ENCODE measurements around the gene KIF1B. TPM values are rescaled to one million over a fixed set of nuclear protein-coding genes. Genes with fewer than 3 reads are reported as not detected.

Gene KIF1B
- total and polyA plus RNA-seq, 2 experiments from 2014 or later: 21.5 to 68.4 TPM

- DNase-seq (ENCODE audit: low spot score): no peak
- H3K4me3 Mint-ChIP-seq: no peak overlapping the region
- 0 out of 2 replicates have a peak overlapping the region, but pooled peaks have one; percentile 16 for H3K27ac ChIP-seq (ENCODE audit: low read depth)
- no peak for ATAC-seq
- H3K4me1 Mint-ChIP-seq: no peaks in the 10 kb centered on the region
- no peak for TF ChIP-seq STAT1 (IDR thresholded peaks at IDR 0.05; ENCODE audit: unreplicated experiment)
- TF ChIP-seq ETS1 (IDR thresholded peaks at IDR 0.05): no peak
- no peak for TF ChIP-seq EZH2phosphoT487 (IDR thresholded peaks at IDR 0.05; ENCODE audit: unreplicated experiment)
- TF ChIP-seq ZNF331 (CRISPR knock-in tag; IDR thresholded peaks at IDR 0.05; ENCODE audit: low read depth): no peak
- TF ChIP-seq NANOG (IDR thresholded peaks at IDR 0.05; ENCODE audit: borderline replicate concordance): no peak
- TF ChIP-seq POLR2AphosphoS5 (IDR thresholded peaks at IDR 0.05; ENCODE audit: low read depth): no peak
- TF ChIP-seq CREB1 (CRISPR knock-in tag; IDR thresholded peaks at IDR 0.05; ENCODE audit: low read depth): no peak
- TF ChIP-seq JUNB (IDR thresholded peaks at IDR 0.05; ENCODE audit: unreplicated experiment): no peak
- TF ChIP-seq EZH2 (IDR thresholded peaks at IDR 0.05; ENCODE audit: low read depth, unreplicated experiment): no peak
- TF ChIP-seq ZNF114 (CRISPR knock-in tag; IDR thresholded peaks at IDR 0.05): no peak
- peaks cover 6% of the 10 kb centered on the region; the same call in 1 of the 2 replicates for H3F3A ChIP-seq (replicated peaks; ENCODE audit: low read depth)
- H3K27me3 ChIP-seq (ENCODE audit: insufficient read depth): no peaks in the 10 kb centered on the region
- peaks cover 2% of the 10 kb centered on the region for H3K27me3 Mint-ChIP-seq (ENCODE audit: insufficient read depth, low read depth, poor library complexity)
- H3K79me2 ChIP-seq (replicated peaks; ENCODE audit: insufficient read depth): no peaks in the 10 kb centered on the region; the same call in 1 of the 2 replicates
- no peaks in the 10 kb centered on the region for H3K4me1 ChIP-seq (ENCODE audit: insufficient read depth)
- no peaks in the 10 kb centered on the region; the same call in 1 of the 2 replicates for H4K20me1 ChIP-seq (replicated peaks; ENCODE audit: insufficient read depth)
- H3K9me3 Mint-ChIP-seq: no peaks in the 10 kb centered on the region
- H3K4me2 ChIP-seq: no peak overlapping the region
- H3K4me3 ChIP-seq: no peak overlapping the region
- H3K36me3 Mint-ChIP-seq (ENCODE audit: low read depth): peaks cover 27% of the 10 kb centered on the region
- no peaks in the 10 kb centered on the region for H3K9me2 ChIP-seq (ENCODE audit: insufficient read depth)
- no peak overlapping the region for H2AFZ ChIP-seq
- peaks cover 21% of the 10 kb centered on the region; the same call in 1 of the 2 replicates for H3K36me3 ChIP-seq (ENCODE audit: insufficient read depth)
- H3K27ac Mint-ChIP-seq: no peak overlapping the region
Measured at GRCh38 chr1:10283318-10283984, 73.1 kb downstream of the KIF1B start.

- no peaks in the 10 kb centered on the region; the same call in 1 of the 2 replicates for H4K20me1 ChIP-seq (replicated peaks; ENCODE audit: insufficient read depth)
- peak overlapping the region; percentile 47 for H3K27ac ChIP-seq (ENCODE audit: low read depth)
- peak overlapping the region; percentile 88; the same call in 1 of the 2 replicates for H3K27ac Mint-ChIP-seq
- ATAC-seq (no peak), DNase-seq (ENCODE audit: low spot score) (no peak)
- H3K36me3 ChIP-seq (ENCODE audit: insufficient read depth): peaks cover 18% of the 10 kb centered on the region
- H3F3A ChIP-seq (replicated peaks; ENCODE audit: low read depth): peaks cover 6% of the 10 kb centered on the region; the same call in 1 of the 2 replicates
- H3K27me3 ChIP-seq (ENCODE audit: insufficient read depth): no peaks in the 10 kb centered on the region
- no peak overlapping the region for H3K4me2 ChIP-seq
- no peak overlapping the region for H3K4me3 Mint-ChIP-seq
- H3K27me3 Mint-ChIP-seq (ENCODE audit: insufficient read depth, low read depth, poor library complexity): no peaks in the 10 kb centered on the region
- H3K9me3 Mint-ChIP-seq: no peaks in the 10 kb centered on the region
- no peak overlapping the region for H2AFZ ChIP-seq
- H3K36me3 Mint-ChIP-seq (ENCODE audit: low read depth): peaks cover 25% of the 10 kb centered on the region
- no peaks in the 10 kb centered on the region for H3K4me1 ChIP-seq (ENCODE audit: insufficient read depth)
- H3K79me2 ChIP-seq (replicated peaks; ENCODE audit: insufficient read depth): no peaks in the 10 kb centered on the region; the same call in 1 of the 2 replicates
- no peak overlapping the region for H3K4me3 ChIP-seq
- no peaks in the 10 kb centered on the region for H3K9me2 ChIP-seq (ENCODE audit: insufficient read depth)
- H3K4me1 Mint-ChIP-seq: no peaks in the 10 kb centered on the region
- no peak for TF ChIP-seq JUNB (IDR thresholded peaks at IDR 0.05; ENCODE audit: unreplicated experiment)
- no peak for TF ChIP-seq NANOG (IDR thresholded peaks at IDR 0.05; ENCODE audit: borderline replicate concordance)
- TF ChIP-seq POLR2AphosphoS5 (IDR thresholded peaks at IDR 0.05; ENCODE audit: low read depth): no peak
- TF ChIP-seq ZNF331 (CRISPR knock-in tag; IDR thresholded peaks at IDR 0.05; ENCODE audit: low read depth): no peak
- no peak for TF ChIP-seq REST (IDR thresholded peaks at IDR 0.05; ENCODE audit: unreplicated experiment)
- TF ChIP-seq CTCF (conservative IDR thresholded peaks at IDR 0.05; ENCODE audit: low read depth in 2 of 2): no peak
- TF ChIP-seq ZNF114 (CRISPR knock-in tag; IDR thresholded peaks at IDR 0.05): no peak
- no peak for TF ChIP-seq ETS1 (IDR thresholded peaks at IDR 0.05)
- no peak for TF ChIP-seq STAT1 (IDR thresholded peaks at IDR 0.05; ENCODE audit: unreplicated experiment)
- no peak for TF ChIP-seq EZH2 (IDR thresholded peaks at IDR 0.05; ENCODE audit: low read depth, unreplicated experiment)
Measured at GRCh38 chr1:10286244-10286643, 75.9 kb downstream of the KIF1B start.
